NCI-H748 (cell line): ENCODE measurements around the gene SUSD4.

Source experiments
- DNase-seq: peaks from one replicate; lab custom pipeline; 2025; ENCODE audit not compliant: unreplicated experiment; lab: John Stamatoyannopoulos, UW

Gene SUSD4

GRCh38 chr1:223216531-223217205 lies 147.3 kb downstream of the SUSD4 start:
- DNase-seq = peak; percentile 28

GRCh38 chr1:223216074-223216473 lies 147.9 kb downstream of the SUSD4 start:
- no peak for DNase-seq

GRCh38 chr1:223215026-223215425 lies 148.9 kb downstream of the SUSD4 start:
- DNase-seq = no peak

- DNase-seq = no peak
Measured at GRCh38 chr1:223214261-223214807, 149.6 kb downstream of the SUSD4 start.

- no peak for DNase-seq
Measured at GRCh38 chr1:223212441-223212840, 151.5 kb downstream of the SUSD4 start.

- no peak for DNase-seq
Measured at GRCh38 chr1:223211323-223211985, 152.5 kb downstream of the SUSD4 start.

- DNase-seq = no peak
Measured at GRCh38 chr1:223210788-223211120, 153.2 kb downstream of the SUSD4 start.

GRCh38 chr1:223209992-223210787 lies 153.8 kb downstream of the SUSD4 start:
- no peak for DNase-seq

GRCh38 chr1:223209293-223209898 lies 154.6 kb downstream of the SUSD4 start:
- DNase-seq = no peak

GRCh38 chr1:223208164-223209076 lies 155.6 kb downstream of the SUSD4 start:
- no peak for DNase-seq

- no peak for DNase-seq
Measured at GRCh38 chr1:223207293-223208066, 156.5 kb downstream of the SUSD4 start.

GRCh38 chr1:223204424-223204823 lies 159.6 kb downstream of the SUSD4 start:
- no peak for DNase-seq

- DNase-seq = no peak
Measured at GRCh38 chr1:223203694-223204093, 160.3 kb downstream of the SUSD4 start.

- no peak for DNase-seq
Measured at GRCh38 chr1:223203034-223203408, 161.0 kb downstream of the SUSD4 start.

GRCh38 chr1:223202376-223203033 lies 161.5 kb downstream of the SUSD4 start:
- no peak for DNase-seq

GRCh38 chr1:223201967-223202366 lies 162.0 kb downstream of the SUSD4 start:
- no peak for DNase-seq

- no peak for DNase-seq
Measured at GRCh38 chr1:223200903-223201302, 163.1 kb downstream of the SUSD4 start.

- DNase-seq = no peak
Measured at GRCh38 chr1:223199094-223199647, 164.8 kb downstream of the SUSD4 start.

GRCh38 chr1:223198628-223198965 lies 165.4 kb downstream of the SUSD4 start:
- DNase-seq = no peak
